ENCODE results near the gene LYRM1. TPM values are rescaled to one million over a fixed set of nuclear protein-coding genes. Genes with fewer than 3 reads are reported as not detected.

The LYRM1 gene
- total RNA-seq, 4 donors from 2014 or later, result 17.4 to 37.3 (median 30.0) TPM

DNA sequence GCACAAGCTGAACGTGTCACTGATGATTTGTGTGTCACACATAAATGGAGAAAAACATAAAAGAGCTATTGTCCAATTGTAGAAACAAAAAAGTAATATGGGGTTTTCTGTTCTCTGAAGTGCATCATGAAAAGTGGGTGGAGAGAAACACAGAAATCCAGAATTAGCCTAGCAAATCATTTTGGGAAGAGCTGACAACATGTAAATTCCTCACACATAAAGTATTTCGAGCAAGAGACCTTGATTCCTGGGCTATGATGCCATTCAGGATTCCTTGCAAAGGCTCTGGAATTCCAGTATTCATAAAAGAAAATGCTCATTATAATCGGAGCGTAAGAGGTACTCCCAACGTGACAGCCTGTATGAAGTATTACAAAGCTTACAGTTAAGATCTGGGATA, 1.5 kb upstream of the LYRM1 start:
- DNase-seq (ENCODE audit: low spot score in 2 of 2), result no peak
- Histone ChIP-seq H3K27me3 (no peaks in the 10 kb centered on the region), H3K4me3 (peak overlapping the region; percentile 61), H3K9me3 (no peaks in the 10 kb centered on the region), H3K36me3 (peaks cover 16% of the 10 kb centered on the region), H3K27ac (peak overlapping the region; percentile 97), H3K4me1 (peaks cover 52% of the 10 kb centered on the region)
- 9% methylated on average over 5 of the region's 5 CpGs for WGBS
- TF ChIP-seq POLR2A (IDR thresholded peaks at IDR 0.05) (no peak), EP300 (IDR thresholded peaks at IDR 0.05) (no peak), POLR2AphosphoS5 (IDR thresholded peaks at IDR 0.05) (no peak)
- TF ChIP-seq, protein P1, sequence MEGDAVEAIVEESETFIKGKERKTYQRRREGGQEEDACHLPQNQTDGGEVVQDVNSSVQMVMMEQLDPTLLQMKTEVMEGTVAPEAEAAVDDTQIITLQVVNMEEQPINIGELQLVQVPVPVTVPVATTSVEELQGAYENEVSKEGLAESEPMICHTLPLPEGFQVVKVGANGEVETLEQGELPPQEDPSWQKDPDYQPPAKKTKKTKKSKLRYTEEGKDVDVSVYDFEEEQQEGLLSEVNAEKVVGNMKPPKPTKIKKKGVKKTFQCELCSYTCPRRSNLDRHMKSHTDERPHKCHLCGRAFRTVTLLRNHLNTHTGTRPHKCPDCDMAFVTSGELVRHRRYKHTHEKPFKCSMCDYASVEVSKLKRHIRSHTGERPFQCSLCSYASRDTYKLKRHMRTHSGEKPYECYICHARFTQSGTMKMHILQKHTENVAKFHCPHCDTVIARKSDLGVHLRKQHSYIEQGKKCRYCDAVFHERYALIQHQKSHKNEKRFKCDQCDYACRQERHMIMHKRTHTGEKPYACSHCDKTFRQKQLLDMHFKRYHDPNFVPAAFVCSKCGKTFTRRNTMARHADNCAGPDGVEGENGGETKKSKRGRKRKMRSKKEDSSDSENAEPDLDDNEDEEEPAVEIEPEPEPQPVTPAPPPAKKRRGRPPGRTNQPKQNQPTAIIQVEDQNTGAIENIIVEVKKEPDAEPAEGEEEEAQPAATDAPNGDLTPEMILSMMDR (IDR thresholded peaks at IDR 0.05), result no peak

DNA sequence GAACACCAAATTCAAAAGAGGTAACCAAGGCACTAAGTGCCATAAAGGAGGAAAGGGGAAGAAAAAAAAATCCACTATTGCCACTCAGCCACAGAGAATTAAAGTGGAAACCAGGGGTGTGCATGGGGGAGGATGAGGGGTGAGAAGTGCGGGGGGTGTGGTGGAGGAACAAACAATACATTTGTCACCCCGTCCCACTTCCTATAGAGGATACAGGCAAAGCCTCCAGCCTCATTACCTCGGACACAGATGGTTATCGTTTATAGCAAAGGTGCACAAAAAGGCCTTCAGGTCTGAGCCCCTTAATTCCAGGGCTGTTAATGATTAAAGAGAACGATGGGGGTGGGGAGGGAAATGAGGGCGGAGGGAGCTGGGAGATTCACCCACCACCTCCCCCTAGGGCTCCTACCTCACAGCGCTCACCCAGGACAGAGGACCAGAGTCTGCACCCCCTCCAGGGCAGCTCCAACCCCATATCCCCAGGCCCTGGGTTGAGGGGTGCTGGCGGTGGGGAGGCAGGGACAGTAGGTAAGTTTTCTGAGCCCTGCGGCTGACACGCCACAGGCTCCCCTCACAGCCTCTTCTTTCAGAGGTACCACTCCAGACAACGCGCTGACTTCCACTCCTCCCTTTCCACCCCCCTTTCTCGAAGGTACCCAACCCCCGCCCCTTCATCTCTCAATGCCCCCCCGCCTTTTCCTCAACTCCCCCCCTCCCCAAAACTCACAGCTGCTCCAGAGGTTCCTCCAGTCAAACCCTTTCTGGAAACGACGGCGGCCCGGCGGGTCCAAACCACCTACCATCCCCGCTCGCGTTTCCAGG, 883 bp upstream of the LYRM1 start:
- Histone ChIP-seq H3K4me3 (peak overlapping the region; percentile 61), H3K27ac (peak overlapping the region; percentile 97), H3K9me3 (no peaks in the 10 kb centered on the region), H3K4me1 (peaks cover 59% of the 10 kb centered on the region), H3K36me3 (peaks cover 13% of the 10 kb centered on the region), H3K27me3 (no peaks in the 10 kb centered on the region)
- no peak for TF ChIP-seq POLR2A (IDR thresholded peaks at IDR 0.05)
- under 1% methylated on average over 23 of the region's 23 CpGs for WGBS
- DNase-seq (ENCODE audit: low spot score in 2 of 2), result peak; percentile 80

DNA sequence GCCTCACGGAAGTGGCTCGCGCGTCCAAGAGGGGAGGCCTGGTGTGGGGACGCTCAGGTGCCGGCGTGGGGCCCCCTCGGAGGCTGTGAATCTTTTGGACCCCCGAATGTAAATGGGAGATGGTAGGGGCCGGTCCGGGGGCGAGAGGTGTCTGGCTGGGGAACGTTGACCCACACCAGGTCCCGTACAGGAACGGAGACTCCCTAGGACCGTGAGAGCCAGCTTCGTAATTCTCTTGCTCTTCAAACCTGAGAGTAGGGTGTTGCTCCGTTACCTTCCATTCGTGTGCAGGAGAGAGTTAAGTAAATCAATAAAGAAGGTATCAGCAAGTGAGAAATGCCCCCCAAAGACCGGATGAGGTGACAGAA, 481 bp downstream of the LYRM1 start:
- Histone ChIP-seq H3K9me3 (no peaks in the 10 kb centered on the region), H3K27ac (peak overlapping the region; percentile 97), H3K27me3 (no peaks in the 10 kb centered on the region), H3K4me3 (peak overlapping the region; percentile 61), H3K4me1 (peaks cover 72% of the 10 kb centered on the region), H3K36me3 (peaks cover 6% of the 10 kb centered on the region)
- WGBS, result 3% methylated on average over 12 of the region's 20 CpGs
- TF ChIP-seq EP300 (IDR thresholded peaks at IDR 0.05) (no peak), POLR2A (IDR thresholded peaks at IDR 0.05) (no peak), POLR2AphosphoS5 (IDR thresholded peaks at IDR 0.05) (no peak)
- TF ChIP-seq, protein P1 (IDR thresholded peaks at IDR 0.05), result no peak
- DNase-seq (ENCODE audit: low spot score in 2 of 2), result no peak

DNA sequence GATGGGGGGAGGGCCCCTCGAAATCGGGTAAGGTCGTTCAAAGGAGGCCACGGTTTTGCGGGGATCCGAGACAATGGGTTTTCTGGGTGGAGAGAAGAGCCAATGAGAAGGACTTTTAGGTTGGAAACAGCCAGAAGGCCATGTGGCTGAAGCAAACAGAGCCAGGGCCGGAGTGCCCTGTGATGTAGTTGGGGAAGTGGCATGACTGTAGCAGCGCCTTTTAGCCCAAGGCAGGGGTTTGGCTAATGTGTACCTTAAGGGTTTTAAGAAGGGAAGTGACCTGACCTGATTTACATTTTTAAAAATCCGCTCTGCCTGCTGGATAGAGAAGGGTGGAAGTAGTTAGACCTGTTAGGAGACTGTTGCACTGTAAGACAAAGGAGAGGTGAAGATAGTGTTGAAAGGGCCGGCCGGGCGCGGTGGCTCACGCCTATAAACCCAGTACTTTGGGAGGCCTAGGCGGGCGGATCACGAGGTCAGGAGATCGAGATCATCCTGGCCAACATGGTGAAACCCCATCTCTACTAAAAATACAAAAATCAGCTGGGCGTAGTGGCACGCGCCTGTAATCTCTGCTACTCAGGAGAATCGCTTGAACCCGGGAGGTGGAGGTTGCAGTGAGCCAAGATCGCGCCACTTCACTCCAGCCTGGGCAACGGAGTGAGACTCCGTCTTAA, 1.0 kb downstream of the LYRM1 start:
- Histone ChIP-seq H3K9me3 (no peaks in the 10 kb centered on the region), H3K4me3 (peak overlapping the region; percentile 61), H3K4me1 (peaks cover 78% of the 10 kb centered on the region), H3K27me3 (no peaks in the 10 kb centered on the region), H3K36me3 (peaks cover under 1% of the 10 kb centered on the region), H3K27ac (peak overlapping the region; percentile 97)
- no peak for TF ChIP-seq POLR2AphosphoS5 (IDR thresholded peaks at IDR 0.05)
- TF ChIP-seq, protein P1 (IDR thresholded peaks at IDR 0.05), result no peak
- no peak for TF ChIP-seq POLR2A (IDR thresholded peaks at IDR 0.05)
- no peak for TF ChIP-seq EP300 (IDR thresholded peaks at IDR 0.05)
- DNase-seq (ENCODE audit: low spot score in 2 of 2), result peak; percentile 81 to 84
- WGBS, result 22% methylated on average over 27 of the region's 27 CpGs

DNA sequence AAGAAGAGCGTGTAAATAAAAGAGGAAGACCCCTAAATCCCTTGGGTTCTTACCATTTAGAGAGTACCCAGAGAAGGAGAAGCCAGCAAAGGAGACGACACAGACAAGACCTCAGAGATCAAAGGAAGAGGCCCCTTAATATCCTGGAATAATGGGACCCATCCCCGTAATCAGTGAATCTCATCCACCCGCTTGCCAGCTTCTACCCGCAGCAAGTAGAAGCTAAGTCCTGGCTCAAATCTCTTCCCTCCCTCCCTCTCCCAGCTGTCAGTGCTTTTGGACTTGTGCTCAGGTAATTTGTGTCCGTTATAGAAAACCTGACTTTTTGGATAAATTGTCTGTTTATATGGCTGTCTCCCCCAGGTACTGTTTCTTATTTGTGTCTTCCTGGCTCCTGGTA, 1.9 kb downstream of the LYRM1 start:
- Histone ChIP-seq H3K27ac (peak overlapping the region; percentile 97), H3K9me3 (no peaks in the 10 kb centered on the region), H3K36me3 (no peaks in the 10 kb centered on the region), H3K4me3 (peak overlapping the region; percentile 61), H3K27me3 (no peaks in the 10 kb centered on the region), H3K4me1 (peaks cover 85% of the 10 kb centered on the region)
- WGBS, result 65% methylated on average over 6 of the region's 6 CpGs
- DNase-seq (ENCODE audit: low spot score in 2 of 2), result no peak
- TF ChIP-seq POLR2A (IDR thresholded peaks at IDR 0.05) (no peak), EP300 (IDR thresholded peaks at IDR 0.05) (no peak), POLR2AphosphoS5 (IDR thresholded peaks at IDR 0.05) (no peak)
- TF ChIP-seq, protein P1 (IDR thresholded peaks at IDR 0.05), result no peak

Measured in suprapubic skin (tissue), 4 donors.